Type B pancreatic cell (in vitro differentiated cells): Measurements from ENCODE around the gene SOX18. TPM values are rescaled to one million over a fixed set of nuclear protein-coding genes. Genes with fewer than 3 reads are reported as not detected.

Experiments
- DNase-seq: peaks from one replicate; pipeline ENCODE4 v3.0.0; 2021; ENCODE audit warnings: mixed read lengths; ENCODE audit not compliant: unreplicated experiment; ENCODE audit errors: extremely low spot score
- H3K27ac Mint-ChIP-seq: 2 replicates; pipeline ENCODE4 v1.8.0; 2021; ENCODE audit warnings: mild to moderate bottlenecking, mixed read lengths
- H3K27me3 Mint-ChIP-seq: 2 replicates; pipeline ENCODE4 v1.8.0; 2021; ENCODE audit warnings: mixed read lengths
- H3K36me3 Mint-ChIP-seq: 2 replicates; pipeline ENCODE4 v1.8.0; 2021; ENCODE audit warnings: mixed read lengths
- H3K4me1 Mint-ChIP-seq: one replicate; pipeline ENCODE4 v1.8.0; 2021; ENCODE audit warnings: mixed read lengths; ENCODE audit not compliant: unreplicated experiment
- H3K4me3 Mint-ChIP-seq: 2 replicates; pipeline ENCODE4 v1.8.0; 2021; ENCODE audit warnings: mild to moderate bottlenecking, mixed read lengths
- H3K9me3 Mint-ChIP-seq: 2 replicates; pipeline ENCODE4 v1.8.0; 2021; ENCODE audit warnings: mixed read lengths
- microRNA-seq: library from miRNA; unstranded; fragments of <30 nt; microRNA quantifications from one replicate; pipeline ENCODE4, GENCODE V29; 2020
- total RNA-seq: library from RNA; stranded (reverse); gene quantifications from 2 replicates; pipeline ENCODE4 v1.2.1, GENCODE V29; 2021; ENCODE audit warnings: low replicate concordance
- TF ChIP-seq, protein P1 (sequence below): fragments of 200-600 bp; sonication (generic); conservative IDR thresholded peaks from 2 replicates; pipeline ENCODE4 v1.5.0; 2021; ENCODE audit warnings: antibody characterized with exemption, mild to moderate bottlenecking

SOX18 gene
- total RNA-seq, 1 donor from 2014 or later: 0.72 TPM

DNA sequence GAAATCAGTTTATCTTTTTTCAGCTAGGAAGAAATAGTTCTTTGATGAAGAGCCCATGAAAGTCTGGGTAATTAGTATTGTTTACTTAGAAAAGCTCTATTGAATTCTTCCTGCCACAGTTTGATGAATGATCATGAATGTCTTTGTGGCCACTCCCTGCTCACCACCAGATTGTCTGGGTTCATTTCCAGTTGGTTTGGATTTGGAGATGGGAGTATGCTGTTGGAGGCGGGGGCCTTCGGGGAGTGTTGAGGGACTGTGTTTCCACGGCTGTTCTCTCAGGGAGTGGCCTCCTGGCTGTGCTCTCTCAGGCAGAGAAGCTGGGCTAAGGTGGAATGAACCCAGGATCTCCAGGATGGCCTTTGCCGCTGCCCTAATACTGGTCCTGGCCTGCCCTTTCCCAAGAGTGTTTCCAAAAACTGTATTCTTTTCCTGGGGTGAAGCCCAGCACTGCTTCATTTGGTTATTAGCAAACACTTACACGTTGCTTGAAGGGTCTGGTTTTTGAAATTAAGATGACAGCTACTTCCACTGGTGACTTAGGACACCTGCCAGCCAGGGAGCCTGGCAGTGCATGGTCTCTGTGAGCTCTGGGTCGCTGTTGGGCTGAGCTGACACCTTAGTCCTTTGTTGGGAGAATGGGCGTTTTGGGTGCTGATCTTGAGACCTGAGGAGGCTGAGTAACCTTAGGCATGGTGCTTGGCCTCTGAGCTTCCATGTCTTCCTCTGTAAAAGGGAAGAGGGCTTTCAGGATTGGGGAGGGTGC is 45.3 kb downstream of the SOX18 start:
- Mint-ChIP-seq H3K4me1 (no peaks in the 10 kb centered on the region), H3K27ac (peak overlapping the region; percentile 93), H3K4me3 (peak overlapping the region; percentile 54), H3K36me3 (peaks cover 20% of the 10 kb centered on the region), H3K9me3 (no peaks in the 10 kb centered on the region), H3K27me3 (no peaks in the 10 kb centered on the region)
- TF ChIP-seq, protein P1, sequence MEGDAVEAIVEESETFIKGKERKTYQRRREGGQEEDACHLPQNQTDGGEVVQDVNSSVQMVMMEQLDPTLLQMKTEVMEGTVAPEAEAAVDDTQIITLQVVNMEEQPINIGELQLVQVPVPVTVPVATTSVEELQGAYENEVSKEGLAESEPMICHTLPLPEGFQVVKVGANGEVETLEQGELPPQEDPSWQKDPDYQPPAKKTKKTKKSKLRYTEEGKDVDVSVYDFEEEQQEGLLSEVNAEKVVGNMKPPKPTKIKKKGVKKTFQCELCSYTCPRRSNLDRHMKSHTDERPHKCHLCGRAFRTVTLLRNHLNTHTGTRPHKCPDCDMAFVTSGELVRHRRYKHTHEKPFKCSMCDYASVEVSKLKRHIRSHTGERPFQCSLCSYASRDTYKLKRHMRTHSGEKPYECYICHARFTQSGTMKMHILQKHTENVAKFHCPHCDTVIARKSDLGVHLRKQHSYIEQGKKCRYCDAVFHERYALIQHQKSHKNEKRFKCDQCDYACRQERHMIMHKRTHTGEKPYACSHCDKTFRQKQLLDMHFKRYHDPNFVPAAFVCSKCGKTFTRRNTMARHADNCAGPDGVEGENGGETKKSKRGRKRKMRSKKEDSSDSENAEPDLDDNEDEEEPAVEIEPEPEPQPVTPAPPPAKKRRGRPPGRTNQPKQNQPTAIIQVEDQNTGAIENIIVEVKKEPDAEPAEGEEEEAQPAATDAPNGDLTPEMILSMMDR: no peak
- no peak for DNase-seq

GRCh38 chr20:64001607-64002011 is 47.8 kb downstream of the SOX18 start:
- Mint-ChIP-seq H3K27ac (no peak overlapping the region), H3K36me3 (peaks cover 19% of the 10 kb centered on the region), H3K27me3 (no peaks in the 10 kb centered on the region), H3K4me3 (no peak overlapping the region), H3K9me3 (no peaks in the 10 kb centered on the region), H3K4me1 (no peaks in the 10 kb centered on the region)
- TF ChIP-seq, protein P1: no peak
- DNase-seq: no peak

DNA sequence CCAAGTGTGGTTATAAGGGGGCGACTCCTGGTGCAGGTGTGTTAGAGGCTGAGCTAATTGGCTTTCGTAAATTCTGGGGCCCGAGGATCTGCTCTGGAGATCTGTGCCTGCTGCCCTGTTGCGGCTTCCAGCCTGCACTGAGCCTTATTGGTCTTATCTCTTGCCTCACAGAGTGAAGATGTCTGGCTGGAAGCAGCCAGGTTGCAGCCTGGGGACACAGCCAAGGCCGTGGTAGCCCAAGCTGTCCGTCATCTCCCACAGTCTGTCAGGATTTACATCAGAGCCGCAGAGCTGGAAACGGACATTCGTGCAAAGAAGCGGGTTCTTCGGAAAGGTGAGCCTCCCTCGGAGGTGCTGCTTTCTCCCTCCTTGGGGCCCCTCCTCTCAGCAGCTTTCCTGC is 48.5 kb downstream of the SOX18 start:
- no peaks in the 10 kb centered on the region for H3K4me1 Mint-ChIP-seq
- DNase-seq: no peak
- no peaks in the 10 kb centered on the region for H3K27me3 Mint-ChIP-seq
- peaks cover 19% of the 10 kb centered on the region for H3K36me3 Mint-ChIP-seq
- H3K4me3 Mint-ChIP-seq: no peak overlapping the region
- H3K27ac Mint-ChIP-seq: no peak overlapping the region
- no peaks in the 10 kb centered on the region for H3K9me3 Mint-ChIP-seq
- TF ChIP-seq, protein P1: no peak

Small RNA genes within 50 kb of the gene (microRNA-seq; reads per million reads assigned to microRNA genes)
- not detected for gene MIR6813

Other genes with a start within 250 kb of the SOX18 start
- 9.8 and 13.6 TPM in 2 replicates for gene ZBTB46, start 218.4 kb downstream of the SOX18 start, total RNA-seq
- gene ABHD16B, start 188.1 kb downstream of the SOX18 start, total RNA-seq: not detected in 2 replicates
- 76.5 and 96.3 TPM in 2 replicates for gene TPD52L2, start 184.4 kb downstream of the SOX18 start, total RNA-seq
- gene DNAJC5, start 154.5 kb downstream of the SOX18 start, total RNA-seq: 44.1 and 51.9 TPM in 2 replicates
- 44.1 and 49.7 TPM in 2 replicates for gene UCKL1, start 93.2 kb downstream of the SOX18 start, total RNA-seq
- 34.7 and 40.8 TPM in 2 replicates for gene ZNF512B, start 79.7 kb downstream of the SOX18 start, total RNA-seq
- 7.4 and 16.9 TPM in 2 replicates for gene SAMD10, start 70.0 kb downstream of the SOX18 start, total RNA-seq
- 64.3 and 67.9 TPM in 2 replicates for gene PRPF6, start 68.5 kb downstream of the SOX18 start, total RNA-seq
- 3.0 and 7.4 TPM in 2 replicates for gene C20orf204, start 13.5 kb downstream of the SOX18 start, total RNA-seq
- gene TCEA2, start 13.6 kb upstream of the SOX18 start, total RNA-seq: 33.4 and 73.3 TPM in 2 replicates
- gene RGS19, start 29.9 kb upstream of the SOX18 start, total RNA-seq: 8.4 and 9.5 TPM in 2 replicates
- gene OPRL1, start 30.4 kb upstream of the SOX18 start, total RNA-seq: 0.50 and 1.9 TPM in 2 replicates
- not detected in 2 replicates for gene LKAAEAR1, start 34.8 kb upstream of the SOX18 start, total RNA-seq
- not detected in 2 replicates for gene NPBWR2, start 57.9 kb upstream of the SOX18 start, total RNA-seq
- gene MYT1, start 114.8 kb upstream of the SOX18 start, total RNA-seq: 2.9 and 4.9 TPM in 2 replicates
- 85.1 and 101 TPM in 2 replicates for gene PCMTD2, start 206.1 kb upstream of the SOX18 start, total RNA-seq